GM06990 (cell line): ENCODE measurements around the gene ARFIP1.
"Not testable (repeated sequence)": the region's sequence is repeated elsewhere in the genome, so short reads cannot be mapped to it uniquely, and the experiment has no call there.

Source experiments
- DNase-seq: peaks from one replicate; pipeline ENCODE4 v3.0.0-alpha.2; 2011; ENCODE audit not compliant: insufficient read length; ENCODE audit errors: extremely low read depth
- H3K27me3 ChIP-seq: replicated peaks from 2 replicates; pipeline ENCODE4 v1.6.0; 2011; ENCODE audit warnings: low read length; ENCODE audit not compliant: control insufficient read depth, insufficient read depth
- H3K36me3 ChIP-seq: 2 replicates; pipeline ENCODE4 v1.5.1; 2011; ENCODE audit warnings: low read length; ENCODE audit not compliant: control insufficient read depth, insufficient read depth
- H3K4me3 ChIP-seq: replicated peaks from 2 replicates; pipeline ENCODE4 v1.5.1; 2011; ENCODE audit warnings: low read depth, mild to moderate bottlenecking, control low read depth, low read length
- CTCF ChIP-seq: IDR thresholded peaks from 2 replicates; pipeline ENCODE4 v1.5.1; 2011; ENCODE audit warnings: low read length, control low read depth, mild to moderate bottlenecking, inconsistent platforms; ENCODE audit not compliant: insufficient read depth, poor library complexity, severe bottlenecking

ARFIP1 gene

GRCh38 chr4:152860046-152860445 is 80.3 kb downstream of the ARFIP1 start:
- H3K4me3 ChIP-seq: no peak overlapping the region
- no peak for TF ChIP-seq CTCF
- H3K36me3 ChIP-seq: no peaks in the 10 kb centered on the region; the same call in 1 of the 2 replicates
- no peak for DNase-seq
- H3K27me3 ChIP-seq: no peaks in the 10 kb centered on the region

GRCh38 chr4:152862608-152863007 is 82.9 kb downstream of the ARFIP1 start:
- Histone ChIP-seq H3K4me3 (no peak overlapping the region), H3K36me3 (no peaks in the 10 kb centered on the region; the same call in 1 of the 2 replicates), H3K27me3 (no peaks in the 10 kb centered on the region)
- TF ChIP-seq CTCF: no peak
- no peak for DNase-seq

GRCh38 chr4:152864361-152864760 is 84.6 kb downstream of the ARFIP1 start:
- TF ChIP-seq CTCF: no peak
- no peaks in the 10 kb centered on the region; the same call in 1 of the 2 replicates for H3K36me3 ChIP-seq
- no peak overlapping the region for H3K4me3 ChIP-seq
- no peak for DNase-seq
- no peaks in the 10 kb centered on the region for H3K27me3 ChIP-seq

- DNase-seq, H3K36me3 ChIP-seq: not testable (repeated sequence)
Observed at GRCh38 chr4:152866432-152866993, 86.8 kb downstream of the ARFIP1 start.

GRCh38 chr4:152870606-152871005 is 90.9 kb downstream of the ARFIP1 start:
- TF ChIP-seq CTCF: no peak
- Histone ChIP-seq H3K36me3 (peaks cover 2% of the 10 kb centered on the region), H3K4me3 (no peak overlapping the region), H3K27me3 (no peaks in the 10 kb centered on the region)
- DNase-seq: no peak

More at GRCh38 chr4:152866432-152866993, 86.8 kb downstream of the ARFIP1 start:
- not testable (repeated sequence) for H3K27me3 ChIP-seq, H3K4me3 ChIP-seq

- H3K36me3 ChIP-seq: peaks cover 2% of the 10 kb centered on the region
- no peak for DNase-seq
- TF ChIP-seq CTCF: no peak
- no peaks in the 10 kb centered on the region for H3K27me3 ChIP-seq
- no peak overlapping the region for H3K4me3 ChIP-seq
Observed at GRCh38 chr4:152875261-152875660, 95.5 kb downstream of the ARFIP1 start.
